IPS-NIHi11 (cell line): ENCODE data around the gene CEP295NL.
A peak's percentile ranks its signal among the peaks of the same experiment; 100 is the strongest.
"Not testable (repeated sequence)": the region's sequence is repeated elsewhere in the genome, so short reads cannot be mapped to it uniquely, and the experiment has no call there.

ENCODE experiments used
- DNase-seq: peaks from one replicate; pipeline ENCODE4 v3.0.0; 2012; ENCODE audit warnings: mixed read lengths, low spot score

Gene CEP295NL

DNA sequence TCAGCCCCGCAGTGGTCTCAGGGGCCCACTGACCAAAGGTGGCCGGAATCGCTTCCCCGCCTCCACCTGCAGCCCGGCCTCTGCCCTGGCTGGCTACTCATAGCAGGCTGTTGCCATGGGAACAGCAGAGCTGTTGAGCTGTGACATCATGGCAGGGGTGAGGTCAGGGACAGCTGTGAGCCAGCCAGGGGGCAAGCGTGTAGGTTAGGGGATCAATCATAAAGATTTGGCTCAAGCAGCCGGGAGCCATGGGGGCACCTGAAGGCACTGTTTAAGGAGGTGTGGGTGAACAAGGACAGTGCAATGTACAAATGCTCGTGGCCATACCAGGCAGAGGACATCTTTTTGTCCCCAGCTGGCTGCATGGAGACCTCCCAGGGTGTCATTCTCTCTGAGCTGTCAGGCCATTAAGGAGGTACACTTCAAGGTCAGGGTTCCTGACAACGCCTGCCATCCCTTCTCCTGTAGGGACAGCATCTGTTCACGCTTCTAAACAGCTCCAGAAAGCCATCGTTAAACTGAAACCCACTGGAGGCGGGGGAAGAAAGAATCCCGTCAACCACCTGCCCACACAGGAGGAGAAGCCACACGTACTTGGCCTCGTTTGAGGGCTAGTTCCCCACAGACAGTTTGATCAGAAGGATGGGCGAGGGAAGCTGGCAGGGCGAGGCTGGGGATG is at the start of gene CEP295NL:
Gene CEP295NL (minus strand): TSS at position 101 of the 679 bp plus-strand sequence. CDS start 1,373 bp downstream, outside the sequence.
- peak; percentile 86 for DNase-seq

DNA sequence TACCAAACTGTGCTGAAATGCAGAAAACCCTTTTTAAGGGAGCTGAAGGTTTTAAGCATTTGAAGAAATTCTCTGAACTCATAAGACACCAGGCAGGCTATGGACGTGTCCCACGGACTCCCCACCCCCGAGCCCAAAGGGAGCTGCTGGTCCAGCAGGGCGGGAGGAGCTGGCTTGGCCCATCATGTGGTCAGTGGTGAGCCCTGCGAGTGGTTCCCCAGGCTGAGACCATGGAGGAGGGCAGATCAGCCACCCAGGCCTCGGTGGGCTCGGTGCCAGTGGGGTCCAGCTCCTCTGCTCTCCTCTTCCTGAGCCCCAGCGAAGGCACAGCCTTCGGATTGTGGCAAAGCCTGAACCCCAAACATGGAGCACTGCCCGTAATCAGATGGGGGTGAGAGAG is 49.7 kb upstream of the CEP295NL start:
- no peak for DNase-seq

- no peak for DNase-seq
Measured at GRCh38 chr17:78951967-78952551, 49.1 kb upstream of the CEP295NL start.

DNA sequence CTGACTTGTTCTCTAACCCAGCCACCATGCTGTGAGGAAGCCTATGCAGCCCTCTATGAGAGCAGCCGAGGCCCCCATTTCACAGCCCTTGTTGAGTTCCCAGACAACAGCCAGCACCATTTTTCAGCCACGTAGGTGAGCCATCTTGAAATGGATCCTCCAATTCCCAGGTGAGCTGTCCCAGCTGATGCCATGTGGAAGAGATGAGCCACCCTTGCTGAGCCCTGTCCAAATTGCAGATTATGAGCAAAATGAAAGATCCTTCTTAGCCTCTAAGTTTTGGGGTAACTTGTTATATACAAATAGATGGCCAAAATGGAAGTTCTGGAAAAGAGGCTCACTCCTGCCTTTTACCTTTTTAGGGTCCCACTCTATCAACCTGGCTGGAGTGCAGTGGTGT is 47.9 kb upstream of the CEP295NL start:
- DNase-seq, result no peak

- DNase-seq, result no peak
Measured at GRCh38 chr17:78947235-78948149, 44.5 kb upstream of the CEP295NL start.

- DNase-seq, result no peak
Measured at GRCh38 chr17:78946631-78947030, 43.6 kb upstream of the CEP295NL start.

DNA sequence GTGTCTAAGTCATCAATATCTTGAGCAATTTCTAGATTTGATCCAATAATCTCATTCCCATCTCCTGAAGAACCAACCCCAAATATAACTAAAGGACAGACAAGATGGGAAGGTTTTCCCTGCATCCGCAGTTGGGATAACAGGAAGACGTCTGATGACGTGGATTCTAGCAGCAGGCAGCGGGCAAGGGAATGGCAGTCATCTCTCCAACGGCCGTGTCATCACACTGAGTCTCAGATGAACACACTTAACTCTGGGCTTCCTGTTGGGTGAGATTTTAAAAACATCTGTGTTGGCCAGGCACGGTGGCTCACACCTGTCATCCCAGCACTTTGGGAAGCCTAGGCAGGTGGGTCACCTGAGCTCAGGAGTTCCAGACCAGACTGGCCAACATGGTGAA is 43.1 kb upstream of the CEP295NL start:
- no peak for DNase-seq

GRCh38 chr17:78945455-78945854 is 42.5 kb upstream of the CEP295NL start:
- DNase-seq, result not testable (repeated sequence)

DNA sequence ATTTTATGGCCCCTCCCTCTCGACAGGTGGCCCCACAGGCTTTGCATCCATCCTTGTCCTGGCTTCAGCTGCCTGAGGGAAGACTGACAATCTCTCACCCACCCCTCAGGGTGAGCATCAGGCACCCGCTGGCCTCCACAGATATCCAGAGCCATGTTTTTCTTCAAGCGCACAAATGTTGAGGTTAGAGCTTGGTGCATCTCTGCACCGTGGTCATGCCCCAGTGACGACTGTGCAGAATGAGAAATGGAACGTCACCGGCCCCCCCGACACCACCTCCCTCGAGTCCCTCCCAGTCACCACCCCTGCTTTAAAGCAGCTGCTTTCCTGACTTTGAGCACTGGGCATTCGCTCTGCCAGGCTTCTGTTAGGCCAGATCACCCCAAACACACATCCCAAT is 42.0 kb upstream of the CEP295NL start:
- no peak for DNase-seq

- no peak for DNase-seq
Measured at GRCh38 chr17:78944026-78944425, 41.0 kb upstream of the CEP295NL start.

- DNase-seq, result peak; percentile 73
Measured at GRCh38 chr17:78940708-78941107, 37.7 kb upstream of the CEP295NL start.

DNA sequence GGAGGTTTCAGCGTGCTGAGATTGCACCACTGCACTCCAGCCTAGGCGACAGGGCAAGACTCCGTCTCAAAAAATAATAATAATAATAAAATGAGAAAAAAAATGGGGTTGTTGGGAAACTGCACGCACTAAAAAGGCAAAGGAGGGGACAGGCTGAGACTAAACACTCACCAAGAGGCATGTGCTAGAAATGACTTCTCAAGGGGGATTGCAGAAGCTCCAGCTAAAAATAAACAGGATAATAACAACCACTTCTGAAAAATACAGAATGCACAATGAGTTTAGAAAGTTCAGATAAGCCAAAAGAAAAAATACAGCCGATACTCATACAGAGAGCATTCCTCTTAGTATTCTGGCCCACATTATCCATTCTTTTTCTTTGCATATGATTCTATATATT is 37.3 kb upstream of the CEP295NL start:
- DNase-seq, result no peak

DNA sequence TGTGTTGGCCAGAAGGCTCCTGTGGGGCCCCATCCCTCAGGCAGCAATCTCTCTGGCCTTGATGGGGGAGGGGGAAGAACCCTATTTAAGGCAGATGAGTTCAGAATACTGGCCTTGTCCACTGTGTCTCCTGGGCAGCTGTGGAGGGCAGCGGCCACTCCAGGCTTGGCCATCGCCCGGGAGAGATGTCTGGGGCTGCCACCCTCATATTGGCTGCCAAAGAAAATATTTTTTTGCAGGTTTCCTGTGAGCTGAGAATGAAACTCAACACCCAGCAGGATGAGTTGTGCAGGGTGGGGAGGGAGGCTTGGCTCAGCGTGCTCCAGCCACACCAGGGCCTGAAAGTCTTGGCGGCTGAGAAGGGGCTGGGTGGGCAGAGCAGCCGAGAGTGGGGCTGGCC is 36.6 kb upstream of the CEP295NL start:
- DNase-seq, result no peak

DNA sequence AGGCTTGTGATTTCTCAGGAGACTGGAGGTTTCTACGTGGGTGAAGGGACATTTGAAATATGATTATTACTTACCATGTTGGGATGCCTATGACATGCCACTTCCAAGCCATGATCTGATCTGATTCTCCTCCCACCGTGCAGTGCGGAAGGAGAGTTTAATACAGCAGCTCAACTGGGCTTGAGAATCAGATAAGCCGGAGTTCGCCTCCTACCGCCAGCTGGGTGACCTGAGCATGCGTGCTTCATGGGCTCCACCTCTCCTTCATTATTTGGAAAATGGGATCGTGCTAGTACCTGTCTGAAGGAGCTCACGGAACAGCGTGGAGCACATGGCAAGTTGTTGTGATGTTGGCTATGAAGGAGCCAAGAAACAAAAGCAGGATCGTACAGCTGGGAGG is 34.6 kb upstream of the CEP295NL start:
- no peak for DNase-seq

GRCh38 chr17:78935419-78936323 is 32.7 kb upstream of the CEP295NL start:
- no peak for DNase-seq

GRCh38 chr17:78934681-78935418 is 31.8 kb upstream of the CEP295NL start:
- DNase-seq, result no peak

DNA sequence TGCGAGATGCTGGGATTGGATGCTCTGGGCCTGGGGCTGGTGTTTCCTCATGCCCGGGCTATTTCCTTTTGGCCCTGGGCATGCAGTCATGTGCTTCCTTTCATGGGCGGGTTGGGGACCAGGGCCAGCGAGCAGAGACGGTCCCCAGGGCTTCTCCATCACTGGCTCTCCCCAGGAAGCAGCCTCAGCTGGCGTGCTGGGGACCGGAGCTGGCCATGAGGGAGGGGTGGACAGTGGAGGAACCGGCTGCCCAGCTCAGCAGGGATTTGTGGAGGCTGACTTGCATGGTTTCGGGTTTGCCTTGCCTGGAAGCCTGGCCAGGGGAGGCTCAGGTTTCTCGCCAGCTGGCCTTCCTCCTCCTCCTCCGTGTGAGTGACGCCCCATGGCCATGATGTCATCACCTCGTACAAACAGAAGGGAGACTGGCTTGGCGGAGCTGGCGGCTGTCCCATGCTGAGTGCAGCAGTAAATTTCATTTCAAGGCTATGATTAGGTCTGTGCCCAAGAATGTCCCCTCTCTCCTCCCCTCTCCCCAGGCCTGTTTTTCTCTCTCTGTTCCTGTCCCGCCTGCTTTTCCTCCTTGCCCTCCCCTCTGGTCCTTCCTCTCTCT is 31.1 kb upstream of the CEP295NL start:
- peak; percentile 86 for DNase-seq

GRCh38 chr17:78933025-78933958 is 30.3 kb upstream of the CEP295NL start:
- DNase-seq, result no peak
